HG03135 (cell line): ENCODE measurements around the gene KRTAP1-1.
"Not testable (repeated sequence)": the region's sequence is repeated elsewhere in the genome, so short reads cannot be mapped to it uniquely, and the experiment has no call there.

Experiments
- ATAC-seq: cut with Tn5 transposase; IDR thresholded peaks from one replicate; pipeline ENCODE4 v1.9.1; 2021; ENCODE audit warnings: mild to moderate bottlenecking, moderate library complexity; ENCODE audit not compliant: unreplicated experiment

The KRTAP1-1 gene, protein sequence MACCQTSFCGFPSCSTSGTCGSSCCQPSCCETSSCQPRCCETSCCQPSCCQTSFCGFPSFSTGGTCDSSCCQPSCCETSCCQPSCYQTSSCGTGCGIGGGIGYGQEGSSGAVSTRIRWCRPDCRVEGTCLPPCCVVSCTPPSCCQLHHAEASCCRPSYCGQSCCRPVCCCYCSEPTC

DNA sequence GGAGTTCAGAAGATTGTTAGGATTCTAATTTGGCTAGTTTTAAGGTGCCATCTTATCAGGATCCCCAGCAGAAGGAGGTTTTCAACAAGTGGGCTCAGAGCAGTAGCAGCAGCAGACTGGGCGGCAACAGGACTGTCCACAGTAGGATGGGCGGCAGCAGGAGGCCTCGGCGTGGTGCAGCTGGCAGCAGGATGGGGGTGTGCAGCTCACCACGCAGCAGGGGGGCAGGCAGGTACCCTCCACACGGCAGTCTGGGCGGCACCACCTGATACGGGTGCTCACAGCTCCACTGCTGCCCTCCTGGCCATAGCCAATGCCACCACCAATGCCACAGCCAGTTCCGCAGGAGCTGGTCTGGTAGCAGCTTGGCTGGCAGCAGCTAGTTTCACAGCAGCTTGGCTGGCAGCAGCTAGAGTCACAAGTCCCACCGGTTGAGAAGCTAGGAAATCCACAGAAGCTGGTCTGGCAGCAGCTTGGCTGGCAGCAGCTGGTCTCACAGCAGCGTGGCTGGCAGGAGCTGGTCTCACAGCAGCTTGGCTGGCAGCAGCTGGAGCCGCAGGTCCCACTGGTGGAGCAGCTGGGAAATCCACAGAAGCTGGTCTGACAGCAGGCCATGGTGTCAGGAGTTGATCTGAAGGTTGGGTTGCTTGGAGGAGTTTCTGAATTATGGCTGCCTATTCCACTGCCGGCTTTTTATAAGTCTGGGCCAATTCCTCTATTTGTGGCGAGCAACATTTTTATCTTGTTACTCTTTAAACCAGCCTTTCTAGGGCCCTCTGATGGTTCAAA, at the start of gene KRTAP1-1:
Gene KRTAP1-1, minus strand, starts transcription at position 668 of the 789 bp plus-strand sequence. Its CDS starts 53 bp downstream, at position 615.
- ATAC-seq, result not testable (repeated sequence)

DNA sequence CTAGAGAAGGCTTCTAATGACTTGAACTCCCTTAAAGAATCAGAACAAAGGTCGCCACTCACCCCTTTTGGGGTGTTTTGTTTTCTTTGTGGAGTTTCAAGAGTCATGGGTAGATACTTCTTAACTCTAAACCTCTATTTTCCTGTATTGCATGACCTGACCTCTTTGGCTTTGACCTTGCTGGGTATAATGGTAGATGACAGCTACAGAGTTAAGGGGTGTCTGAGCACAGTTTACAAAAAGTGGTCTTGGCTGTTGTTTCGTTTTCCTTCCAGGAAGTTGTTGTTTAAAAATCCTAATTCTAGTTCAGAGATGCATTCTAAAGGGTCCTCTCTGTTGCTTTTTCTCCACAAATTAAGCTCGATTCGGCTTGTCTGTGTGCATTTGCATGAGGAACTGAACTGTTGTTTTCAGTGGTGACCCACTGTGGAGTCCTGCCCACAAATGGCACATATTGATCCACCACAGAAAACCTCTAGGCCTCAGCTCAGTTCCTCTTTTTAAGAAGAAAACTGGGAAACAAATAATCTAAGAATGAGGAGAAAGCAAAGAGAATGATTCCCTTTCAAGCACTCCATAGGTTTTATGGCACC, 47.6 kb upstream of the KRTAP1-1 start:
- not testable (repeated sequence) for ATAC-seq

DNA sequence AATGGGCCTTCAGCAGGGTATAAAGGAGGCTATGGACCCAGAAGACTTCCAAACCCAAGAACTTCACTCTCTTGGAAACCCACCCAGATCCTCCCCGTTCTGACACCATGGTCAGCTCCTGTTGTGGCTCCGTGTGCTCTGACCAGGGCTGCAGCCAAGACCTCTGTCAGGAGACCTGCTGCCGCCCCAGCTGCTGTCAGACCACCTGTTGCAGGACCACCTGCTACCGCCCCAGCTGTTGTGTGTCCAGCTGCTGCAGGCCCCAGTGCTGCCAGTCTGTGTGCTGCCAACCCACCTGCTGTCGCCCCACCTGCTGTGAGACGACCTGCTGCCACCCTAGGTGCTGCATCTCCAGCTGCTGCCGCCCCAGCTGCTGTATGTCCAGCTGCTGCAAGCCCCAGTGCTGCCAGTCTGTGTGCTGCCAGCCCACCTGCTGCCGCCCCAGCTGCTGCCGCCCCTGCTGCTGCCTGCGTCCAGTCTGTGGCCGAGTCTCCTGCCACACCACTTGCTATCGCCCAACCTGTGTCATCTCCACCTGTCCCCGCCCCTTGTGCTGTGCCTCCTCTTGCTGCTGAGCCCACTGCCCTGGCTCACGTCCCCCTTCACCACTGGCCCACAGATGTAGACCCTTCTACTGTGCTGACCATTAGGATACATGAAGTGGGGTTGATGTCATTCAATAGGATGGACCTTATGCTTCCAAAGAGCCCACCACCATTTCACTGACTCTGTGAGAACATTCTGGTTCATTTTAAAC, 43.0 kb upstream of the KRTAP1-1 start, which contains the start of gene KRTAP4-7:
Gene KRTAP4-7, plus strand, starts transcription at position 51 of the 757 bp plus-strand sequence. Its CDS starts 57 bp downstream, at position 108.
- not testable (repeated sequence) for ATAC-seq

DNA sequence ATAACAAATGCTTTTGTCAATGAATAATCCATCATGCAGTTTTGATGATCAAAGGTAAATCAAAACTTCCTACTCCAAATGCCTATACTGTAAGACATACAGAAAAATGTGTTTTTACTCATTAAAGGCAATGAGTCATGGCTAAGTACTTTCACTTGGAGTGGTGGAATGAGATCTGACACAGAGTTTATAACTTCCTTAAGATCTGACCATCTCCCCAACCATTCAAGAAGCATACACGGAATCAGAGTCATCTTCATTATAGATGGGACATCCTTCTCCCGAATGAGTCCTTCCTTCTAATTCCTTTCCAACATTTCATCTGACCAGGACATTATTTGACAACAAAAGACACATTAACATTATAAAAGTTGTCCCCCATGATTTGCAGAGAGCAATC, 42.2 kb upstream of the KRTAP1-1 start:
- not testable (repeated sequence) for ATAC-seq

DNA sequence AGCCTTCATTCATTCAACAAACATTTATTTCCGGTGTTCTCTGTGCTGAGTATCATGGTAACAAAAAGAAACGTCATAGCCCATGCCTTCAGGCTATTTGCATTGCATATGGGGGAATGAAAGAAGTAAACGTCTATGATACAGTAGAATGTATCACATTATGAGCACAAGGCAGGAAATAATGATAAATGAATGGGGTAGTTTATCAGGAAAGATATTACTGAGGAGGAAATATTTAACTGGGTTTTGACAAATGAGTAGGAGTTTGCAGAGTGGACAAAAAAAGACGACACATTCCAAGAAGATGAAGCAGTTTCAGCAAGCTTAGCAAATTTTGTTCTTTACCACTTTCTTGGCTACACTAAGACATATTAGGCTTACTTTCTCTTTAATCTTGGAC, 41.4 kb upstream of the KRTAP1-1 start:
- no peak for ATAC-seq

DNA sequence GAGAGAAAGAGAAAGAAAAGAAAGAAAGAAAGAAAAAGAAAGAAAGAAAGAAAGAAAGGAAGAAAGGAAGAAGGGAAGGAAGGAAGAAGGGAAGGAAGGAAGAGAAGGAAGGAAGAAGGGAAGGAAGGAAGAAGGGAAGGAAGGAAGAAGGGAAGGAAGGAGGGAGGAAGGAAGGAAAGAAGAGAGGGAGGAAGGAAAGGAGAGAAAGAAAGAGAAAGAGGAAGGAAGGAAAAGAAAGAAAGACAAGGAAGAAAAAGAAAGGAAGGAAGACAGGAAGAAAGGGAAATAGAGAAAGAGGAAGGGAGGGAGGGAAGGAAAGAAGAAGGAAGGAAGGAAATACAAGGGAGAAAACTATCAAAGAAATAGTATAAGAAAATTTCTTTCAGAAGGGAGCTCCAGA, 35.5 kb upstream of the KRTAP1-1 start:
- ATAC-seq, result no peak

DNA sequence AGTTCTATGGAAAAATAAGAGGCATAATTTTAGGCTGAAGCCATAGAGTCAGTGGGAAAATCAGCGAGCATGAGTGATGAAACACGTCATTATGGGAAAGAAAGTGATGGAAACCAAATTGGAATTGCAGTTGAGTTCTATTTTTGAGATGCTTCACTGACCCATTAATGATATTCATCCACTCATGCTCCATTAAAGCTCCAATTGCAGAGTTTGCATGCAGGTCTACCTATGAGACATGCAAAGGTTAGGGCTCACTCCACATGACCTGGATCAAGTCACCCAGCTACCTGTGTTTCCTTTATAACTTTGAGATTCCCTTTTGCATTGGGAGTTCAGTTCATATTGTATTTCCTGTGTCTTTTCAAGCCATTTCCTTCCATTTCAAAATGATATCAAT, 32.4 kb upstream of the KRTAP1-1 start:
- no peak for ATAC-seq

DNA sequence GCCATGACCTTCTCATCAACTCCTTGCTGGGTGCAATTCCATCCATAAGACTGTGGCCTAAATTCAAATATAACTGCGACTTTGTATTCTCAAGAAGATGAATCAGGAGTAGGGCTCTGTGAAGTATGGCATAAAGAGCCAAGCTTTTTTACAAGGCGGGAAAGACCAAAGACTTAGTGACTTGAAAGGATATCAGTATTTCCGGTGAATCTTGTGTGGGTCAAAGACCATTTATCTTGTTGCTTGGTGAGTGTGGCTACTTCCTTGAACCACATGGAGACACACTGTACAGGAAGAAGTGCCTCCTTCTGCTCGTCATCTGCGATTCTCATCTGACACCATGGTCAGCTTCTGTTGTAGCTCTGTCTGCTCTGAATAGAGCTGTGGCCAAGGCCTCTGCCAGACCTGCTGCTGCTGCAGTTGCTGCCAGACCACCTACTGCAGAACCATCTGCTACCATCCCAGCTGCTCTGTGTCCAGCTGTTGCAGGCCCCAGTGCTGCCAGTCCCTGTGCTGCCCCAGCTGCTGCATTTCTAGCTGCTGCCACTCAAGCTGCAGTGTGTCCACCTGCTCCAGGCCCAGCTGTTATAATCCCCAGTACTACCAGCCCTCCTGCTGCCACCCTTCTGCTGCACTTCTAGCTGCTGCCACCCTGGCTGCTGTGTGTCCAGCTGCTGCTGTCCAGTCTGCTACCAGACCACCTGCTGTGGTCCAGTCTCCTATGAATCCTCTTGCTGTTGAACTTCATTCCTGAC, 30.5 kb upstream of the KRTAP1-1 start:
- ATAC-seq, result no peak

DNA sequence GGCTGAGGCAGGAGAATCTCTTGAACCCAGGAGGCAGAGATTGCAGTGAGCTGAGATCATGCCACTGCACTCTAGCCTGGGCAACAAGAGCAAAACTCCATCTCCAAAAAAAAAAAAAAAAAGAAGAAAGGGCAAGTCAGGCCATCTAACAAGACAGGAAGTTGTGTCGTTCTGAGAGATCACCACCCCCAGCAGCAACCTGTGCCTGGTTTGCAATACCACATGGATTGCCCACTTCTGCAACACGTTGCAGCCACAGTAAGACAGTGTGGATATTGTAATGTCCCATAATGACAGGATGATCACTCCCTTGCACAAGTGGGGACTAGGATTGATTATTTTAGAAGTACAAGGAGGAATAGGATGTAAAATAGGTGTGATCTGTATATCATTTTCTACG, 27.8 kb upstream of the KRTAP1-1 start:
- no peak for ATAC-seq

DNA sequence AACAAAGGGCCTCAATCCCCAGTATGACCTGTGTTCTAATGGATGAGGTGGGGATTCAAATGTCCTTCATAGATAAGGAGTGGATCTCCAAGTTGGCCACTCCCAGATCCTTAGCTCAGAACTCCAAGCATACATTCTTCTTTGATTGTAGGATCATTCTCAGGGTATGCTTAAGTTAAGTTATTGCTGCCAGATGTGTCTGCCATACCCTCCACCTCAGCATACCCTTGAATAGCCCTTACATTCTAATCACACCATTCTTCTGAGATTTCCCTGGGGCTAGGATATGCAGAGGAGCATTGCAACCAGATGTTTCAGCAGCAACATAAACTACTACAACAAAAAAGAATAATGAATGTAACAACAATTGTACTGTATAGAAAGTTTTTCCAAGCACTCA, 26.0 kb upstream of the KRTAP1-1 start:
- no peak for ATAC-seq

DNA sequence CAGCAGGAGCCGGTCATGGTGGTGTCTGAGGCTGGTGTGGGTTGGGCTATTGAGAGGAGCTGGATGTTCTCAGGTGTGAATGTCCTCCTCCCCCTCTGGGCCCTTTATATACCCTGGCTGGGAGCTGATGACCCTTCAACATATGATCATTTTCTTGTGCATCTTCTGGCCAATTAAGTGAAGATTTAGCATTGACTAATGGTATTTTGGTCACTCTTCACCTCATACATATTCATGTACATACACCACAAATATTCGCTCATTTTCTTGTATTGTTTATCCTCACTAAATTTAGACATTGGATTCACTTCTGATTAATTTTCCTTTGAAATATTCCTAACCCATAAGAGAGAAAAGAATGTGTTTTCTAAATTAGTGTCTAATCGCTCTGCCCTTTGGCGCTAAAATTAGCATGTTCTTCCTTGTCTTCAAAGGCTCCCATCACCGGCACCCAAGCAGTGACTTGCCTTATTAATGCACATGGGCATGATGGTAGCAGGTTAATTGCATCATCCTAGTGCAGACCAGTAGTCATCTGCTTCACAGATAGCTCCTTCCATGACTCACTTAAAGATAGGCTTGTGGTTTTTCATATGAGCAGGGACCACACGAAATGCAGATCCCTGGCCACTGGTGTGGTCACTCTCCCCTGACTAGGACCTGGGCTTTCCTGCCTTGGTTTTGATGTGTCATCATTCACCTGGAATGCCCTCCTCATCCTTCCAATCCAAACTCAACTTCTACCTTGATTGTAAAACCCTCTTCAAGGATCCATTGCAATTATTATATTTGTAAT, 24.8 kb upstream of the KRTAP1-1 start, which contains the start of gene KRTAP2-4:
Gene KRTAP2-4, minus strand, starts transcription at position 51 of the 796 bp plus-strand sequence. Its CDS starts 34 bp downstream, at position 17.
- no peak for ATAC-seq

DNA sequence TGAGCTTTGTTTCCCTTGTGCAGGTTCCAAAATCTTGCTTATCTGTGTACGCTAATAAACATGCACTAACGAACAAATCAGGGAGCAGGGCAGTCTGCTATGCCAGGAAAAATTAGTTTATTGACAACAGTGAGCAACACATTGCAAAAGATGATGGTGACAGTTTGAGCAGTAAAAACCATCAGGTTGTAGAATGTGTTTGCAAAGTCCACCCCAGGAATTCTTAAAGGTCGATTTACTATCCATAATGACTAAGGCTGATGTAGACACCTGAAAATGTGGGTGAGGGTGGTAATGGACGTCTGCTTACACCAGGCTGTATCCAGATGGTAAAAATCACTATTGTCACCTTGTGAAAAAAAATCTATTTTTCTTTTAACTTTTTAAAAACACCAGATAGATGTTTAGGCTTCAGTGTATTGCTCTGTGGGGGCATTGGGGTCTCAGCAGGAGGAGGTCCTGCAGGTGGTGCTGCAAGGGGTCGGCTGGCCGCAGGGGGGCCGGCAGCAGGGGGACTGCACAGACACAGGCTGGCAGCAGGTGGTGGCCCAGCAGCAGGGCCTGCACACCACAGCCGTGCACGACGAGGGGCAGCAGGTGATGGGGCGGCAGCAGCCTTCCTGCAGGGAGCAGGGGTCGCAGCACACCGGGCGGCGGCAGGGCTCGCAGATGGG, 23.9 kb upstream of the KRTAP1-1 start:
- ATAC-seq, result not testable (repeated sequence)

DNA sequence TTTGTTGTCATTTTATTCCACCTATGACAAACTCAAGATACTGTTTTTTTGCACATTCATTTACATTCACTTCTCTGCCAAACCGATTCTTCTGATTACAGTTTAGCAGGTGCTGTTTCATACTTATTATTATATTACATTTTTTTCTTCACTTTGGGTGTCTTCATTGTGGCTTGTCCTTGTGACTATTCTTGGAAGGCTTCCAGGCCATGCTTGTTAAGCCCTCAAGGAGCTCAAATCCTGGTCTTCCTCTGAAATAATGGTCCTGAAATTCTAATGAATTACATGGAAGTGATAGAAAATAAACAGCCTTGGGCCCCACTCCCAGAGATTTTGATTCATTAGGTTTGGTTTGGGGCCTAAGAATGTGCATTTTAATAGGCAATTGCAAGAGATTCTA, 23.1 kb upstream of the KRTAP1-1 start:
- ATAC-seq, result no peak

DNA sequence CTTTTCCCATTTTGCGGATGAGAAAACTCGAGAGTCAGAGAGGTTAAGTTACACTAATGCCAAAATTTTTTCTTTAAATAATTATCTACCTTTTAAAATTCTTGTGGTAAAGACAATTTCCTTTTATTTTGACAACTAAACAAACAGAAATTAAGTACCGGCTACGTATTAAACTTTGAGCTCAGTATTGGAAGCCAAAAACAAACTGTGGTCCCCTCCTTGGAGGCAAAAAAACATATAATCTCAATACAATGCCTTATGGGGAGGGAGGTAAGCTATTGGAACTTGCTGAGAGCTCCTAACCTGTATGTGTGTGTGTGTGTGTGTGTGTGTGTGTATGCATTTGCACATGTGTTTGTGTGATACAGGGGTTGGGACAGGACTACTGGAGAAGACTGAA, 22.2 kb upstream of the KRTAP1-1 start:
- ATAC-seq, result no peak

DNA sequence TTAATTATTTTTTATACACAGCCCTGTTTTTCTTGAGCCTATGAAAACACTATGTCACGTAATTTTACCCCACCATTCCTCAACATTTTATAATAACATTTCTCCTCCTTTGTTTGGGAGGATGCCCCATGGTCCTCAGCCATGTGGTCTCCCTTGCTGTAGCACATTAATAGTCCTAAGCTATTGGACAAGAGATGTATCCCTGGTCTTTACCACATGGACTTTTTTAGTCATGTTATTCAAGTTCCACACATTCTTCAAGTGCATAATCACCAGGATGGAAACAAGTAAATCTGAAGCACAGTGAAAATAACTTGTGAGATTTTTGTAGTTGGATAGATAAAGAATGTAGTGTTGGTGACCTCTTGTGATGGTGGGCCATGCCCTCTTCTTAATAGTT, 20.7 kb upstream of the KRTAP1-1 start:
- no peak for ATAC-seq

DNA sequence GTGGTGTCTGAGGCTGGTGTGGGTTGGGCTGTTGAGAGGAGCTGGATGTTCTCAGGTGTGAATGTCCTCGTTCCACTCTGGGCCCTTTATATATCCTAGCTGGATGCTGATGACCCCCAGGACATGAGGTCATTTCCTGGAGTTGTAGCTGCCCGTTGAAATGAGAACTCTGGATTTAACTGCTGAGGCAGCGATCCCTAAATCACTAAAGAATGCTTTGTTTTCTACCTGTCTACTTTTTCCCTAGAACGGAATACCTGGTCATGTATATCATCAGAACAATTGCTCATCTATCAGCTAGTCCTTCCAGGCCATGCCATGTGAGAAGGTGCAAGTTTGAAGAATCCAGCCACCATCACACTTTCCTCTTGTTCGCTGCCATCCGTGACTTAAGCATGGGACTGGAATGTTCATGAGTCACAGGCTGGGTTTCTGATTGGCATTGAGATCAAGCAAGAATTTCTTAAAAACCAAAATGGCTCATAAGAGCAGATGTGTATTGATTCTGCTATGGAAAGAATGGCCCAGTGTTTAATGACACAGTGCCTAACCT, 18.9 kb upstream of the KRTAP1-1 start, which contains the start of gene KRTAP2-3:
Gene KRTAP2-3, minus strand, starts transcription at position 63 of the 553 bp plus-strand sequence. CDS start 64 bp downstream, outside the sequence.
- ATAC-seq, result no peak

DNA sequence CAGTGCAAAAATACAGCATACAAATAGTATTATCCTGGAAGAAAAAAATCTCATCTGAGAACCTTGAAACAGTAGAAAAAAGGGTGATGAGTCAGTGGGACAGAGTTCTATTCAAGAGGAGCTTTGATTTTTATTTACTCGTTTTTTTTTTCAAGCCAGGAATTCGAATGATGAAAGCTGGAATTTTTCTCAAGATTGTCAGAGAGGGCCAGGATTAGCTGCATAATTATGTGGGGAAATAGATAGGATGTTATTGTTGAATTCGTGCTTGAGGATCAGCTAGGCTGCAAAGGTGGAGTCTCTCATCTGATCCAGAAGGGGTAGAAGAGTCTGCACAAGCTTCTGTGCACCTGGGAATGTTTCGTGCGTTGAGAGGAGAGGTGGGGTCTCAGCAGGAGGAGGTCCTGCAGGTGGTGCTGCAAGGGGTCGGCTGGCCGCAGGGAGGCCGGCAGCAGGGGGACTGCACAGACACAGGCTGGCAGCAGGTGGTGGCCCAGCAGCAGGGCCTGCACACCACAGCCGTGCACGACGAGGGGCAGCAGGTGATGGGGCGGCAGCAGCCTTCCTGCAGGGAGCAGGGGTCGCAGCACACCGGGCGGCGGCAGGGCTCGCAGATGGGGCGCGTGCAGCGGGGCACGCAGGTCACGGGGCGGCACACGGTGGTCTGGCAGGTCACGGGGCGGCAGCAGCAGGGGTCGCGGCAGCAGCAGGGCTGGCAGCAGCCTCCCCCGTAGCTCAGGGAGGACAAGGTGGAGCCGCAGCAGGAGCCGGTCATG, 18.2 kb upstream of the KRTAP1-1 start:
- not testable (repeated sequence) for ATAC-seq

DNA sequence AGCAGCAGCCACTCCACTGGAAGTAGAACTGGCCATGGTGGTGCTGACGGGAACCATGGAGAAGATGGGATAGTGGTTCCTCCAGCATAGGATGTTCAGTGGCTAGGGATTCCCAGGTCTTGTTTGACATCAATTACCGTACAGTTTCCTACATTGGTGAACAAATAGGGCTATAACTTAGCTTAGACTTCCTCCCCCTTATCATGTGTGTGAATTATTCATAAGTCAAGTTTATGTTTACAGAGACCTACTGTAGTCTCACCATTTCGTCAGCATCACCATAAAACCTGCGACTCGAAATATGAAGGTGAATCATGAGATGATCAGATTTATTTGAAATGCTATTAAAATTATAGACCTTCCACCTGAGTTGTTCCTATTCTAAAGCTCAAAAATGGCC, 17.5 kb upstream of the KRTAP1-1 start:
- ATAC-seq, result no peak
